Cerebellar nuclear complex (tissue), 1 donor: ENCODE measurements around the gene ZNF81.
"Not testable (repeated sequence)": the region's sequence is repeated elsewhere in the genome, so short reads cannot be mapped to it uniquely, and the experiment has no call there.

Source experiments
- DNase-seq, 2 experiments: peaks; one replicate each; lab custom pipeline; 2025; lab: John Stamatoyannopoulos, UW

ZNF81 gene

DNA sequence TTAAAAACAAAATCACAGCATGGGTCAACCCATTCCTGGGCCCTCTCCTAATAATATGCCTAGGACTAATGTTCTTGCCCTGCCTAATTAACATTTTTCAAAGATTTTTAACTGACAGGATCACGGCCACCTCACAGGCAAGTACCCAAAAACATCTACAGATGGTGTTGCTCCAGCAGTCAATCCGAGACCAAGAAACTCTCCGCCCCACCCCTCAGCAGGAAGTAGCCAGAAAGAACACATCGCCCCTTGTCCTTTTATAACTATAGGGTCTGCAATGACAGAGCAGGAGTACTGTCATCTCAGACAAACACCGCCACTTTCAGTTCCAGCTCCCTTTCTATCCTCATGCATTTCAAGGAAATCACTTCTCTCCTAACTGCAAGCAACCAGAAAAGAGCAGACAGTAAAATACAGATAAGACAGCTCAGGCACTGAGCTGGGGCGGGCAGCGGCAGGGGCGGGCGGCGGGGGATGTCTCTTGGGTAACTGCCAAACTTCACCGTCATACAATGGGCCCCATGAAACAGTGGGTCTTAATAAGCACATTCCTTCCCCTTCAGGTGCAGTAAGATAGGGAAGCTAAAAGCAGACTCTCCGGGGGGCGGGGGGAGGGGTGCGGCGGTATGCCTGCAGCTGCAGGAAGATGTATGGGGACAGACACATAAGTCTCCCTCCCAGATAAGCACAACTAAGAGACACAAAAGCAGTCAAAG, 99.7 kb downstream of the ZNF81 start:
- no peak for DNase-seq

DNA sequence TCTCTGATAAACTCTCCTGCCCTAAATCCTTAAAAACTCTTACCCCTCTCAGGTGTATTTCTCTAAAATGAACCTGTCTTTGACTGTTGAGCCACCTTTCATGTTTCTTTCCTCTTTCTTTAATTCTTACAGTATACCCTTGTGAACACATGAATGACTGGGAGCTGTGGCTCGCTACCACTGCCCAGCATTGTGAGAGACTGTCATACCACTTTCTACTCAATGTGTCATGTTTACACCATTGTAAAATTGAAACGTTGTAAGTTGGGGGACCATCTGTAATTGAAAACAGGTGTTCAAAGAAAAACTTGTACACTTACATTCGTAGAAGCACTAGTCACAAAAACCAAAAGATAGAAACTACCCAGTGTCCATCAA, 100.2 kb downstream of the ZNF81 start:
- DNase-seq: no peak

DNA sequence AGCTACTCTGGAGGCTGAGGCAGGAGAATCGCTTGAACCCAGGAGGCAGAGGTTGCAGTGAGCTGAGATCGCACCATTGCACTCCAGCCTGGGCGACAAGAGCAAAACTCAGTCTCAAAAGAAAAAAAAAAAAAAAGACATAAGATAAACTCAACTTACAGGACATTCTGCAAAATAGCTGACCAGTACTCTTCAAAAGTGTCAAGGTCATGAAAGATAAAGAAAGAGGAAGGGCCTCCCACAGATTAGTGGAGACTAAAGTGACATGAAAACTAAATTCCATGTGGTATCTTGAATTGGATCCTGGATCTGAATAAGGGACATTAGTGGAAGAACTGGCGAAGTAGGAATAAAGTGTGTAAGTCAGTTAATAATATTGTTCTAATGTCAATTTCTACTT, 103.7 kb downstream of the ZNF81 start:
- no peak for DNase-seq

DNA sequence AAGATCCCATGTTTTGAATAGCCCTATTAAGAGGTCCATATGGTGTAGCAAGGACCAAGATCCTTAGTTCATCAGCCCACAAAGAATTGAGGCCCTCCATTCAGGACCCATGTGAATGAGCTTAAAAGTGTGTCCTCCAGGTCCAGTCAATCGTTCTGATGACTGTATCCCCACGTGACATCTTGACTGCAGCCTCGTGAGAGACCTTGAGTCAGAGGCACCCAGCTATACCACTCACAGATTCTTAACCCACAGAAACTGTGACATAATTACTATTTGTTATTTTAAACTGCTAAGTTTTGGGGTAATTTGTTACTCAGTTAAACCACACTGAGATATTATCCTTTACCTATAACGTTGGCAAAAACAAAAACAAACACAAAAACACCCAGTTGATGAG, 104.7 kb downstream of the ZNF81 start:
- no peak for DNase-seq

DNA sequence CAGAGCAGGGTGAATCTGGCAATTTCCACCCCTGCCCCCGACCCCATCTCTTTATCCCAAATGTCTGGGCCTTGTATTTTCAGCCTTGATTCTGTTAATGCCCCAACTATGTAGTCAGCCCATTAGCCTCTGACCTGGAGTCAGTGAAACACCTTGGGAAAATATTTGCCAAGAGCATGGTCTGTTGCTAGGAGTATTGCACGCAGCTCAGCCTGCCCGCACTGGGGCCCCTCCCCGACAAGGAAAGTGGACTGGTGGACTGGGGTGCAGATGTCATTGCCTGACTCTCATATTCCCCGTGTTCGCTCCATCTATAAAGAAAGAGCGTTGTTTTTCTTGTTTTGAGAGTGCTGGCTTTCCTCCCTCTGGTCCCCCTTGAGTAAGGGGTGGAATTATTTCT, 118.6 kb downstream of the ZNF81 start:
- DNase-seq: not testable (repeated sequence)

DNA sequence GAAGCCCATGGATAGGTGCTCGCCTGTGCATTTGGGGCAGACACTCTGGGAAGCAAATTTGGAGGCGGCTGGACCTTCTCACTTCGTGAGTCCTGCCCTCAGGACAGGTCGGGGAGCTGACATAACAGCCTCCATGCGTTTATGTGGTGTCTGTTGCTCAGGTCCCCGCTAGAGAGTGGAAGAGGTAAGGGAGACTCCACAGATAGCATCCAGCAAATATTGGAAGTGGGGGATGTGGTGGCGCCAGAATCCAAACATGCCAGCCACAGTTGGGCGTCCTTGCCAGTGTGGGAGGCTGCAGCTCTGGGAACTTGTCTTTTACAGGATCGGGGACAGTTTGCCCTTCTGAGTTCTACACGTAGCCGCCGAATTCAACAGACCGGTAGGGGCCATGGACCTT, 119.3 kb downstream of the ZNF81 start:
- no peak for DNase-seq

DNA sequence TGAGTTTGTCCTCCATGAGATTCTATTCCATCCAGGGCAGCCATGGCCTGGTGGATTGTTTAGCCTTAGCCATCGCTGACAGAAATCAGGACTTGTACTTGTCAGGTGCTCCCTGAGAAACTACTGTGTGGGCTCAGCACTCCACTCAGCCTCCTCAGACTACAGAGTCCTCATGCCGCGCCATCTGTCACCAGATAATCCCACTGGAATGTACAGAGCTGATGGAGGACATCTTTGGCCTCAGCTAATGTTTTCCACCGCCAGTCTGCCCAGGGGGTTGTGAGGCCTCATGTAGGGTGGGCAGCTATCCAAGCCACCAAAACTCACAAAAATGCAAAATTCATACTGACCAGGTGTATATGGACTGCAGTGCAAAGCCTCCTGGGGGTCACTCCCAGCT, 121.5 kb downstream of the ZNF81 start:
- DNase-seq: not testable (repeated sequence)

DNA sequence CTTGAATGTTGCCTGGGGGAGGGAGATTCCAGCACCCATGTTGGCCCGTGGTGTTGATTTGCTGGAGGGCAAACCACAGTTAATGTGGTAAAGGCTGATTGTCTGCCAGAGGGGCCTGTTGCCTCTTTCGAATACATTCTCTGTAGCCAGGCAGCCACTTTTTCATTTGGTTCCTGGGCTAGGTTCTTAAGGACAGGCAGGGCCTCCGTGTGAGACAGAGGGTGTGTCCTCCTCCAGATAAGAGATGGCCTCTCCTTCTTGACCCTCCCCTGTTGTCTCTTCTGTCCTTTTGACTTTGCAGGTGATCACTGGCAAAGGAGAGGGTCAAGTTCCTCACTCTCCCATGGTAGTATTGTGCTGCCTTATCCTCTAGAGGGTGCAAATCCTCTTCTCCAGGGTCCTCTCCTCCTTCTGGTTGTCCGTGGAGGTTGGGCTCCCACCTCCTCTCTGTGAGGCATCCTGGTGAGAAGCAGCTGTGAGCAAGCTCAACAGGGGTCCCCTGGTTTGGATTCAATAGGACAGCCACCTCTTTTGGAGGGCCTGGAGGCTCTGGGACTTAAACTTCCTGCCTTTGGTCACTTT, 122.2 kb downstream of the ZNF81 start:
- DNase-seq: no peak

DNA sequence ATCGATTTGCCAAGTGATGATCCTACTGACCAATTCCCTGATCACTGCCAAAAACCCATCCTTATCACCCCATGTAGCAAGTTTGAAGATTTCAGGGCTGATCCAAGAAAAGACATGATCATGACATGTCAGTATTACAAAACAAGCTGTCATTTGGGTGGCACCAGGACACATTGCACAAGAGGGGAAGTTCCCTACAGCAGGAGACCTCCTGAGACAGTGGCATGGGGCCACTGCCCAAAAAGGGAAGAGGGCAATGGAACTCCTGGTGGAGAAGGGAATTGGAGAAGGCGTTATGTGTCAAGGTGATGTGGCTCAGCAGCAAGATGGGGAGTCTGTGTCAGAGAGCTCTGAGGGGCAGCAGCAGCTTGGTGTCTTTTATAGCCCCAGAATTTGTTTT, 123.7 kb downstream of the ZNF81 start:
- no peak for DNase-seq

DNA sequence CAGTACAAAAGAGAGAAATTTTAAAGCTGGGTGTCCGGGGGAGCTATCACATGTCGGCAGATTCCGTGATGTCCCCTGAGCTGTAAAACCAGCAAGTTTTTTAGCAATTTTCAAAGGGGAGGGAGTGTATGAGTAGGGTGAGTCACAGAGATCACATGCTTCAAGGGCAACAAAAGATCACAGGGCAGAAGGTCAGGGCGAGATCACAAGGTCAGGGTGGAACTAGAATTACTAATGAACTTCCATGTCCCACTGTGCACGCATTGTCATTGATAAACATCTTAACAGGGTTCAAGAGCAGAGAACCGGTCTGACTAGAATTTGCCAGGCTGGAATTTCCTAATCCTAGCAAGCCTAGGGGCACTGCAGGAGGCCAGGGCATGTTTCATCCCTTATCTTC, 125.1 kb downstream of the ZNF81 start:
- DNase-seq: not testable (repeated sequence)

DNA sequence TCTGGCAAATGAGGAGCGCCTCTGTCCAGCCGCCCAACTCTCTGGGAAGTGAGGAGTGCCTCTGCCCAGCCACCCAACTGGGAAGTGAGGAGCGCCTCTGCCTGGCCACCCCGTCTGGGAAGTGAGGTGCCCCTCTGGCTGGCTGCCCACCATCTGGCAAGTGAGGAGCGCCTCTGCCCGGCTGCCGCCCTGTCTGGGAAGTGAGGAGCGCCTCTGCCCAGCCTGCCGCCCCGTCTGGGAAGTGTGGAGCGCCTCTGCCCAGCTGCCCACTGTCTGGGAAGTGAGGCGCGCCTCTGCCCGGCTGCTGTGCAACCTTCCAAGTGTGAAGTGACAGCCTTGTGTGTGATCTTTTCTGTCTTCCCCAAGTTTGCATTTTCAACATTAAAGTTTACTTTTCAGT, 128.8 kb downstream of the ZNF81 start:
- DNase-seq: not testable (repeated sequence)
